Testis (tissue), 3 donors: Measurements from ENCODE around the gene PTPRD. TPM values are rescaled to one million over a fixed set of nuclear protein-coding genes. Genes with fewer than 3 reads are reported as not detected.

Experiments used
- DNase-seq: peaks from one replicate; pipeline ENCODE4 v3.0.0-alpha.2; 2019
- H3K27ac ChIP-seq, 2 donors: fragments of 200-600 bp; sonication (generic); one replicate each; pipeline ENCODE4 v1.5.1; 2019
- H3K27me3 ChIP-seq: fragments of 200-600 bp; sonication (generic); one replicate; pipeline ENCODE4 v1.5.1; 2019
- H3K36me3 ChIP-seq: fragments of 200-600 bp; sonication (generic); one replicate; pipeline ENCODE4 v1.5.1; 2017; ENCODE audit warnings: low read depth; ENCODE audit errors: missing control alignments
- H3K4me1 ChIP-seq: fragments of 200-600 bp; sonication (generic); one replicate; pipeline ENCODE4 v1.5.1; 2019
- H3K4me3 ChIP-seq, 2 donors: fragments of 200-600 bp; sonication (generic); one replicate each; pipeline ENCODE4 v1.5.1; 2017 to 2019
- H3K9me3 ChIP-seq: fragments of 200-600 bp; sonication (generic); one replicate; pipeline ENCODE4 v1.5.1; 2017
- POLR2A ChIP-seq: fragments of 450-650 bp; IDR thresholded peaks from one replicate; pipeline ENCODE4 v1.6.1; 2017; ENCODE audit warnings: antibody characterized with exemption, mild to moderate bottlenecking, moderate library complexity
- WGBS, 2 donors: methylation state at CpG; one replicate each; pipeline ENCODE4 v1.1.5; 2018; 5-methylcytosine and 5-hydroxymethylcytosine counted together
- intact Hi-C: fragments of 100-400 bp; cut with DNase I; formaldehyde crosslinking; loops from one replicate; pipeline ENCODE4 v1.15.1; 2023; ENCODE audit warnings: low total_unique reads
- polyA plus RNA-seq: library from polyadenylated mRNA; stranded (reverse); fragments of 350-450 nt; fragmentation: Illumina TruSeq; extraction: RNeasy Lipid Tissue Mini Kit (QIAGEN cat#74804); gene quantifications from one replicate; pipeline ENCODE4 v1.2.3, GENCODE V29; 2014; ENCODE audit warnings: low read depth, low replicate concordance; ENCODE audit not compliant: insufficient read depth
- total RNA-seq, 2 donors: library from RNA; depleted of rRNA; stranded (reverse); fragments of >200 nt; gene quantifications; one replicate each; pipeline ENCODE4 v1.2.3, GENCODE V29; 2016
- TF ChIP-seq, protein P1 (sequence below), 3 experiments: fragments of 450-650 bp in 2 of 3; fragments of 200-600 bp in 1 of 3; sonication (generic) in 1 of 3; IDR thresholded peaks; one replicate each; pipeline ENCODE4 v1.5.1; 2016 to 2019; ENCODE audit warnings: antibody characterized with exemption in 3 of 3, mild to moderate bottlenecking in 2 of 3, moderate library complexity in 1 of 3

PTPRD gene
- total and polyA plus RNA-seq, 3 donors from 2014 or later = 15.4 to 33.6 (median 32.5) TPM

DNA sequence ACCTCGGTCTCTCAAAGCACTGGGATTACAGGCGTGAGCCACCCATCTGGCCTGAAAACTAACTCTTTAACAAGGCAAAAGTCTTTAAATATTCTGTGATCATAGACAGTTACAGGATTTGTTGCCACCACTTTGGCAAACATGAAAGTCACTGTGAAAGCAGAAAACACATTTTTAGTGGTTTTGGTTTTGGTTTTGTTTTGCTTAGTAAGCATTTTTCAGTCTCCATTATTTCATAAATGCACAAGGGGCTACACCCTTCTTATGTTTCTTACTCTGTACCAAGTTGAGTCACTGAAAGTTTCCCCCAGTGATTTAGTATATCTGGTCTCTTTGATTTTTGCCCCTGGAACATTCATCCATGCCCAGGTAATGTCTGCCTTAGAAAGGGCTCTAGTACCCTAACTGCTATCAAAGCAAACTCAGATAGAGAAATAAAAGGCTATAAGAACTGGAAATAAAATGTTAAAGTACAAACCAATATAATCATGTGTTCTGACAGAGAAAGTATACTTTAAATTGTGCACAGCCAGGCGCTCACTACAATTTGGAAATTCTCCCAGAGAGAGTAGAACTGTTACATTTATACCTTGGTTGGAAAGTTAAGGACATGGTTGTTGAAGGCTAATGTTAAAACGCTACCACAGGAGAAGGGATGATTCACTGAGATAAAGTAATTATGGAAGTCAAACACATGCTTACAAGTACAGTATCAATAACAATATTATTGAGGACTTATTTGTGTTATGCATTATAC lies 1790.7 kb downstream of the PTPRD start:
- Histone ChIP-seq H3K27ac (no peak overlapping the region), H3K27me3 (no peaks in the 10 kb centered on the region), H3K4me3 (no peak overlapping the region), H3K9me3 (no peaks in the 10 kb centered on the region), H3K4me1 (no peaks in the 10 kb centered on the region), H3K36me3 (no peaks in the 10 kb centered on the region)
- 79 to 80% methylated on average over 4 of the region's 4 CpGs for WGBS, 2 donors
- intact Hi-C loops = no loop called here
- TF ChIP-seq POLR2A = no peak
- TF ChIP-seq, protein P1, sequence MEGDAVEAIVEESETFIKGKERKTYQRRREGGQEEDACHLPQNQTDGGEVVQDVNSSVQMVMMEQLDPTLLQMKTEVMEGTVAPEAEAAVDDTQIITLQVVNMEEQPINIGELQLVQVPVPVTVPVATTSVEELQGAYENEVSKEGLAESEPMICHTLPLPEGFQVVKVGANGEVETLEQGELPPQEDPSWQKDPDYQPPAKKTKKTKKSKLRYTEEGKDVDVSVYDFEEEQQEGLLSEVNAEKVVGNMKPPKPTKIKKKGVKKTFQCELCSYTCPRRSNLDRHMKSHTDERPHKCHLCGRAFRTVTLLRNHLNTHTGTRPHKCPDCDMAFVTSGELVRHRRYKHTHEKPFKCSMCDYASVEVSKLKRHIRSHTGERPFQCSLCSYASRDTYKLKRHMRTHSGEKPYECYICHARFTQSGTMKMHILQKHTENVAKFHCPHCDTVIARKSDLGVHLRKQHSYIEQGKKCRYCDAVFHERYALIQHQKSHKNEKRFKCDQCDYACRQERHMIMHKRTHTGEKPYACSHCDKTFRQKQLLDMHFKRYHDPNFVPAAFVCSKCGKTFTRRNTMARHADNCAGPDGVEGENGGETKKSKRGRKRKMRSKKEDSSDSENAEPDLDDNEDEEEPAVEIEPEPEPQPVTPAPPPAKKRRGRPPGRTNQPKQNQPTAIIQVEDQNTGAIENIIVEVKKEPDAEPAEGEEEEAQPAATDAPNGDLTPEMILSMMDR (IDR thresholded peaks at IDR 0.05) = no peak
- DNase-seq = no peak

DNA sequence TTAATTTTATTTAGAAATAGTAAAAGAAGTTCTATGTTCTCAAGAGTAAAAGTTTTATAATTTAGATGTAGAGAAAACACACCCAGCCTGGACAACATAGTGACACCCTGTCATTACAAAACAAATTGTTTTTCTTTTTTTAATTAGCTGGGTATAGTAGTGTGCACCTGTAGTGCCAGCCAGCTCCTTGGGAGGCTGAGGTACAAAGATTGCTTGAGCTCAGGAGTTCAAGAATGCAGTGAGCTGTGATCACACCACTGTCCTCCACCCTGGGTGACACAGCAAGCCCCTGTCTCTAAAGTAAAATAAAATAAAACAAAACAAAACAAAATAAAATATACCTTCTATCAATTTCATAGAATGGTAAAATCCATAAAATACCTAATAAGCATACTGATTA lies 1795.5 kb downstream of the PTPRD start:
- Histone ChIP-seq H3K9me3 (no peaks in the 10 kb centered on the region), H3K27me3 (no peaks in the 10 kb centered on the region), H3K36me3 (no peaks in the 10 kb centered on the region), H3K27ac (no peak overlapping the region), H3K4me3 (no peak overlapping the region), H3K4me1 (no peaks in the 10 kb centered on the region)
- no peak for DNase-seq
- TF ChIP-seq, protein P1 (IDR thresholded peaks at IDR 0.05) = no peak
- no peak for TF ChIP-seq POLR2A
- intact Hi-C loops = no loop called here

DNA sequence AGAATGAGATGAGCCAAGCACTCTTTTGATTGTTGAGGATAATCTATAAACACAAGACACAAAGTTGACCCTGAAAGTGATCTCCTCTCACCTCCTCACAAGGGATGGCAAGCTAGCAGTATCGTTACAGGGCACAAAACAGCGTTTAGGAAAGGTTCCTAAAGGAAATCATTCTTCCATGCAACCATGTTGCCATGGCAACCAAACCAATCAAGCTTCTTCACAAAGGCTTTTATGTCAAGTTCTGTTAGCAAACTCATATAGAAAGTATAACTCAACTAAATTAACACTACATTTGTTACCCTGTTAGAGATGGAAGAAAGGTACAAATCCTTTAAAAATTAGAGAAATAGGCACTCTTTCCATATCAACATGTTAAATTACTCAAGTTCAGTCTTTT lies 1796.4 kb downstream of the PTPRD start:
- intact Hi-C loops = no loop called here
- 41 to 55% methylated on average over 2 of the region's 2 CpGs for WGBS, 2 donors
- Histone ChIP-seq H3K9me3 (no peaks in the 10 kb centered on the region), H3K27ac (no peak overlapping the region), H3K27me3 (no peaks in the 10 kb centered on the region), H3K4me1 (no peaks in the 10 kb centered on the region), H3K36me3 (no peaks in the 10 kb centered on the region), H3K4me3 (no peak overlapping the region)
- DNase-seq = peak; percentile 34
- no peak for TF ChIP-seq POLR2A
- TF ChIP-seq, protein P1 (IDR thresholded peaks at IDR 0.05) = no peak

DNA sequence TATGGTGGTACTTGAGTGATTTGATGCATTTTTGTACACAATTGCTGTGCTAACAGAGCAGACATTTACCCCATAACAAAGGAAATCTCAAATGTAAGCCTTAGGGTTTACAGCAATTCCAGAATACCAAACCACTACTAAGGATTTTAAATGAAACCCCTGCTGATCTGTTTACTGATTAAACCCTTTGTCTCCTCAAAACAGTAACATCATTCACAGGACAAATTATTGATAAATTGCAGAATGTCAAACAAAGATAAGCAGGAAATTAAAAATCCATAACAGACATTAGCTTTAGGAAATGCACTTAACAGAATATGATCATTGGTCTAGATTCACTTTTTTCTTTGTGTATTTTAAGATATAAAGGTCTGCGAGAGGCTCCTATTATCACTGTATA lies 1796.9 kb downstream of the PTPRD start:
- Histone ChIP-seq H3K27me3 (no peaks in the 10 kb centered on the region), H3K4me1 (no peaks in the 10 kb centered on the region), H3K36me3 (no peaks in the 10 kb centered on the region), H3K4me3 (no peak overlapping the region), H3K9me3 (no peaks in the 10 kb centered on the region), H3K27ac (no peak overlapping the region)
- TF ChIP-seq, protein P1 (IDR thresholded peaks at IDR 0.05) = no peak
- TF ChIP-seq POLR2A = no peak
- intact Hi-C loops = no loop called here
- 66 to 72% methylated on average over 1 of the region's 1 CpG for WGBS, 2 donors
- no peak for DNase-seq

DNA sequence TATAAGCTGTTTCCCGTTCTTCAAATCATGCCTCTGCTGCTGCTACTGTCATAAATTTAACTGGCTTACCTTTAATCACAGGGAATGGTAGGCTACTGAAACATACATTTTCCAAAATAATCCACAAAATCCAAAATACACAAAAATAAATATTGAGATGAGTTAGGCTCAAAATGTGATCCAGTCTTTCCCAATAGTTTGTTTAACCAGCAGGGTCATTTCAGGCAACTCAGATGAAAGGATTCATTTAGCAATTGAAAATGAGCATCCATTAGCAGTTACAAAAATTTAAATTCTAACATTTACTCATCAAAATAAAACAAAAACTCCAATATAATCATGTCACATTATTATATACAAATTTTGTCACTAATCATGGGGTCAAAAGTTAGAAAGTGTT lies 1797.6 kb downstream of the PTPRD start:
- H3K4me1 ChIP-seq = no peaks in the 10 kb centered on the region
- TF ChIP-seq, protein P1 (IDR thresholded peaks at IDR 0.05) = no peak
- no peak for TF ChIP-seq POLR2A
- intact Hi-C loops = no loop called here
- no peaks in the 10 kb centered on the region for H3K27me3 ChIP-seq
- WGBS, 2 donors = 91% methylated on average over 1 of the region's 1 CpG
- H3K36me3 ChIP-seq = no peaks in the 10 kb centered on the region
- no peak for DNase-seq
- no peak overlapping the region for H3K4me3 ChIP-seq
- no peak overlapping the region for H3K27ac ChIP-seq
- no peaks in the 10 kb centered on the region for H3K9me3 ChIP-seq
